SK-N-SH treated with all-trans-retinoic acid at 6 μM for 48 hours (cell line): Measurements from ENCODE around the gene GRAPL.
"Not testable (repeated sequence)": the region's sequence is repeated elsewhere in the genome, so short reads cannot be mapped to it uniquely, and the experiment has no call there.

ENCODE experiments used
- ZC3H10 ChIP-seq: fragments of 250-450 bp; sonication (Bioruptor Pico); IDR thresholded peaks from 2 replicates; pipeline ENCODE4 v1.5.1; 2021; ENCODE audit warnings: mild to moderate bottlenecking, moderate library complexity
- ZFP3 ChIP-seq: fragments of 250-450 bp; sonication (Bioruptor Pico); IDR thresholded peaks from 2 replicates; pipeline ENCODE4 v1.5.0; 2020; ENCODE audit warnings: mild to moderate bottlenecking, moderate library complexity

GRCh38 chr17:19090058-19090772 lies 37.2 kb upstream of the GRAPL start:
- not testable (repeated sequence) for TF ChIP-seq ZFP3, ZC3H10
